Astrocyte of the spinal cord (primary cell): Measurements from ENCODE around the gene SLC17A2.

ENCODE experiments used
- DNase-seq: peaks from one replicate; pipeline ENCODE4 v3.0.0; 2011; ENCODE audit warnings: low read depth, low spot score
- H3K4me3 ChIP-seq: 2 replicates; pipeline ENCODE4 v1.5.1; 2011; ENCODE audit warnings: low read depth, mild to moderate bottlenecking, low read length, moderate library complexity
- CTCF ChIP-seq: IDR thresholded peaks from 2 replicates; pipeline ENCODE4 v1.5.1; 2012; ENCODE audit warnings: low read depth, mild to moderate bottlenecking, low read length, inconsistent platforms
- in situ Hi-C: cut with HindIII; loops from 2 replicates; pipeline ENCODE4 v1.10.0; 2017; ENCODE audit warnings: low sequenced_read_pairs

Gene SLC17A2

GRCh38 chr6:25960734-25961133 lies 30.2 kb upstream of the SLC17A2 start:
- in situ Hi-C loops, result no loop called here

GRCh38 chr6:25959890-25960536 lies 29.5 kb upstream of the SLC17A2 start:
- in situ Hi-C loops, result no loop called here
- H3K4me3 ChIP-seq, result no peak overlapping the region
- peak; percentile 15 for DNase-seq
- no peak for TF ChIP-seq CTCF

More at GRCh38 chr6:25960734-25961133, 30.2 kb upstream of the SLC17A2 start:
- DNase-seq, result no peak
- no peak for TF ChIP-seq CTCF
- no peak overlapping the region for H3K4me3 ChIP-seq

GRCh38 chr6:25958700-25959162 lies 28.2 kb upstream of the SLC17A2 start:
- DNase-seq, result no peak
- in situ Hi-C loops, result no loop called here
- no peak for TF ChIP-seq CTCF
- H3K4me3 ChIP-seq, result no peak overlapping the region

- no peak for DNase-seq
- in situ Hi-C loops, result no loop called here
- no peak overlapping the region for H3K4me3 ChIP-seq
- no peak for TF ChIP-seq CTCF
Measured at GRCh38 chr6:25956226-25956625, 25.7 kb upstream of the SLC17A2 start.

GRCh38 chr6:25954756-25955155 lies 24.3 kb upstream of the SLC17A2 start:
- no peak overlapping the region for H3K4me3 ChIP-seq
- TF ChIP-seq CTCF, result no peak
- in situ Hi-C loops, result no loop called here
- DNase-seq, result no peak

GRCh38 chr6:25953733-25954132 lies 23.2 kb upstream of the SLC17A2 start:
- H3K4me3 ChIP-seq, result no peak overlapping the region
- TF ChIP-seq CTCF, result no peak
- no peak for DNase-seq
- in situ Hi-C loops, result no loop called here
